Fibroblast of mammary gland (primary cell): ENCODE results near the gene TCF7L1.
"Not testable (repeated sequence)": the region's sequence is repeated elsewhere in the genome, so short reads cannot be mapped to it uniquely, and the experiment has no call there.

Experiments
- DNase-seq: peaks from one replicate; pipeline ENCODE4 v3.0.0-alpha.2; 2010; ENCODE audit warnings: low read depth
- H3K4me3 ChIP-seq: 2 replicates; pipeline ENCODE4 v1.5.1; 2011; ENCODE audit warnings: low read depth, mild to moderate bottlenecking, low read length, moderate library complexity; ENCODE audit not compliant: control insufficient read depth
- TF ChIP-seq, protein P1 (sequence below): conservative IDR thresholded peaks from 2 replicates; pipeline ENCODE4 v1.5.1; 2011; ENCODE audit warnings: low read depth, low read length, inconsistent platforms; ENCODE audit not compliant: control insufficient read depth, insufficient read depth

TCF7L1 gene

DNA sequence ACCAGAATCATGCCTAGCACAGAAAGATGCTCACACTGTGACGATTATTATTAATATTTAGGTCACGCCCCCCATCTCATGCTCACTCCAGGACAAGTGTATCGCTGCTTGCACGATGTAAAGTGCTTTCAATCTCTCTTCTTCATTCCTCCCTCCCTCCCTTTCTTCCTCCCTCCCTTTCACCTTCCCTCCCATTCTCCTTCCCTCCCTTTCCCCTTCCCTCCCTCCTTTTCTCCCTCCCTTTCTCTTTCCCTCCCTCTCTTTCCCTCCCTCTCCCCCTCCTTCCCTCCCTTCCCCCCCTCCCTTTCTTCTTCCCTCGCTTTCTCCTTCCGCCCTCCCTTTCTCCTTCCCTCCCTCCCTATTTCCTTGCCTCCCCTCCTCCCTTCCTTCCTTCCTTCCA is 175.0 kb downstream of the TCF7L1 start:
- TF ChIP-seq, protein P1, sequence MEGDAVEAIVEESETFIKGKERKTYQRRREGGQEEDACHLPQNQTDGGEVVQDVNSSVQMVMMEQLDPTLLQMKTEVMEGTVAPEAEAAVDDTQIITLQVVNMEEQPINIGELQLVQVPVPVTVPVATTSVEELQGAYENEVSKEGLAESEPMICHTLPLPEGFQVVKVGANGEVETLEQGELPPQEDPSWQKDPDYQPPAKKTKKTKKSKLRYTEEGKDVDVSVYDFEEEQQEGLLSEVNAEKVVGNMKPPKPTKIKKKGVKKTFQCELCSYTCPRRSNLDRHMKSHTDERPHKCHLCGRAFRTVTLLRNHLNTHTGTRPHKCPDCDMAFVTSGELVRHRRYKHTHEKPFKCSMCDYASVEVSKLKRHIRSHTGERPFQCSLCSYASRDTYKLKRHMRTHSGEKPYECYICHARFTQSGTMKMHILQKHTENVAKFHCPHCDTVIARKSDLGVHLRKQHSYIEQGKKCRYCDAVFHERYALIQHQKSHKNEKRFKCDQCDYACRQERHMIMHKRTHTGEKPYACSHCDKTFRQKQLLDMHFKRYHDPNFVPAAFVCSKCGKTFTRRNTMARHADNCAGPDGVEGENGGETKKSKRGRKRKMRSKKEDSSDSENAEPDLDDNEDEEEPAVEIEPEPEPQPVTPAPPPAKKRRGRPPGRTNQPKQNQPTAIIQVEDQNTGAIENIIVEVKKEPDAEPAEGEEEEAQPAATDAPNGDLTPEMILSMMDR = no peak
- H3K4me3 ChIP-seq = no peak overlapping the region
- no peak for DNase-seq

DNA sequence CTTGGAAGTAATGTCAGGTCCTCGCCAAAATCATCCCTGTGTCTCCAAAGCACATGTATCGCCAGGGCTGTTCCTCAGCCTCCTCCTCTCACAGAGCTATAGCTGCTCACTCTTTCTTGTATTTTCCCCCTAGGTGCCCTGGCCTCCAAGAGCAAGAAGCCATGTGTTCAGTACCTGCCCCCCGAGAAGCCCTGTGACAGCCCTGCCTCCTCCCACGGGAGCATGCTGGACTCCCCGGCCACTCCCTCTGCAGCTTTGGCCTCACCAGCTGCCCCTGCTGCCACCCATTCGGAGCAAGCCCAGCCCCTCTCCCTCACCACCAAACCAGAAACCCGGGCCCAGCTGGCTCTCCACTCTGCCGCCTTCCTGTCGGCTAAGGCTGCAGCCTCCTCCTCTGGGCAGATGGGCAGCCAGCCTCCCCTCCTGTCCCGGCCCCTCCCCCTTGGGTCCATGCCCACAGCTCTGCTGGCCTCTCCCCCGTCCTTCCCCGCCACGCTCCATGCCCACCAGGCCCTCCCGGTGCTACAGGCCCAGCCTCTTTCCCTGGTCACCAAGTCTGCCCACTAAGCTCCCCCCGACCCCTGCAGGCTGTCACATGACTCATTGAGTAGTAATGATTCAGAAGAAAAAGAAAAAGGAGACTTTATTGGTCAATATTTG is 175.8 kb downstream of the TCF7L1 start:
- DNase-seq = peak; percentile 63
- H3K4me3 ChIP-seq = no peak overlapping the region
- TF ChIP-seq, protein P1 = no peak

DNA sequence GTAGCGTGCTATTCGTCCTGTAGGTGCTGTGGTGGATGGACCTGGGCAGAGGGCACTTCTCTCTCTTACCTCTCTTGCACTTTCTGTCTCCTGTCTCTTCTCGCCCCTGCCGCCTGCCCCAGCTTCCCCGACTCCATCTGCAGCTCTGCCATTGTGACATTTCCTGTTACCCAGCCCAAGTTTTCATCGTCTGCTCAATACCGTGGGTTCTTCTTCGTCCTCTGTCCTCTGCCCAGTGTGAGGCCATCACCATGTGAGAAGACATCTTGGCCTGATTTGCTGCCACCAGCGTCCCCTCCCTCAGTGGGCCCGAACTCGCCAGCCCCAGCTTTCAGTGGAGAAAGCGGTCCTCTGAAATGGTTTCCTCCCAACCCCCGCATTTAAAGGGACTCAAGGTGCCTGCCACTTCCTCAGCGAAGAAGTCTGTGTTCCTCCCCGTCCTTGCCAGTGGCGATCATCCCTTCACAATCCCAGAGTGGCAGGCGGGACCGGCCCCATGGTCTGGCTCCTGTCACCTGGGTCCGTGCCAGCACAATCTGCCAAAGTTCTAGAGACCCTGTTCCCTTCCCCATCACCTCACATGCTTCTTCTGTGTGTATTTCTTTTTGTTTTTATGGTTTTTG is 176.6 kb downstream of the TCF7L1 start:
- TF ChIP-seq, protein P1 = no peak
- H3K4me3 ChIP-seq = no peak overlapping the region
- no peak for DNase-seq

DNA sequence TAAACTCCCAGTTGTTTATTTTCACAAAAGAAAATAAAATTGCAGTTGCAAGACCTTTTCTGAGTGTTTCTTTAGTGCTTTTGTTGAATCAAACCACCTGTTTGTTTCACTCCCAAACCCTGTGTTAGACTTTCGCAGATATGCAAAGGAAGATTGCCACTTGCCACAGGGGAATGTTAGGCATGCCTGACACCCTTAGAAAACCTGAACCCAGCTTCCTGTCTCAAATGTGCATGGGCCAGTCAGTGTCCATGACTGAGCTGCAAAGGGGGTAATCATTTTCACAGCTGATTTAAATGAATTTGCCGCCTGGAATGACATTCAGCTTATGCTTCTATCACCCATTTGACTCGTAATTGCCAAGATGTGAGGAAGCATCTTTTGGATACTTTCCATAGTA is 177.1 kb downstream of the TCF7L1 start:
- TF ChIP-seq, protein P1 = no peak
- no peak for DNase-seq
- no peak overlapping the region for H3K4me3 ChIP-seq

DNA sequence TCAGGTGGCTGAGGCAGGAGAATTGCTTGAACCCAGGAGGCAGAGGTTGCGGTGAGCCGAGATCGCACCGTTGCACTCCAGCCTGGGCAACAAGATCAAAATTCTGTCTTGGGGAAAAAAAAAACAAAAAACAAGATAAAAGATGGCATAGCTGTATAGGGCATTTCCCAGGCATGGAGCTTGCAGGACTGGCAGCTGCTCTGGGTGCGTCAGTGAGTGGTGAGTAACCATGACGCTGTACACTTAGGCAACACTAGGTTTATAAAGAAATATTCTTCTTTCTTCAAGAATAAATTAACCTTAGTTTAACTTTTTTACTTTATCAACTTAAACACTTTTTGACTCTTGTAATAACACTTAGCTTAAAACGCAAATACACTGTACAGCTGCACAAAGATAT is 179.2 kb downstream of the TCF7L1 start:
- TF ChIP-seq, protein P1 = no peak
- DNase-seq = peak; percentile 89
- no peak overlapping the region for H3K4me3 ChIP-seq

DNA sequence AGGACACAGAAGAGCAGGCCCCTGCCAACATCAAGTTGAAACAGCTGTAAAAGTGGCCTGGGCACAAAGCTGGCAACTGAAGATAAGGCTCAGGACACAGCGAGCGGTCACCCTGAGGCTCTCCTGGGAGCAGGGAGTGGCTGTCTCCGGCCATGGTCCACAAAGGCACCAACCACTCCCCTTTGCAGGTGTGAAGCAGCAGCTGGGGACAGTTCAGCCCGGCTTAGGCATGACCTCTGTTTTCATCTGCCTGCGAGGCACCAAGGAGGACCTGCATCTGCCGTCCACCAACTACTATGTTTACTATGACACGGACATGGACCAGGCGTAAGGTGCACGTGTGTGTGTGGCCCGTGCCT is 181.7 kb downstream of the TCF7L1 start:
- TF ChIP-seq, protein P1 = no peak
- H3K4me3 ChIP-seq = no peak overlapping the region
- no peak for DNase-seq

DNA sequence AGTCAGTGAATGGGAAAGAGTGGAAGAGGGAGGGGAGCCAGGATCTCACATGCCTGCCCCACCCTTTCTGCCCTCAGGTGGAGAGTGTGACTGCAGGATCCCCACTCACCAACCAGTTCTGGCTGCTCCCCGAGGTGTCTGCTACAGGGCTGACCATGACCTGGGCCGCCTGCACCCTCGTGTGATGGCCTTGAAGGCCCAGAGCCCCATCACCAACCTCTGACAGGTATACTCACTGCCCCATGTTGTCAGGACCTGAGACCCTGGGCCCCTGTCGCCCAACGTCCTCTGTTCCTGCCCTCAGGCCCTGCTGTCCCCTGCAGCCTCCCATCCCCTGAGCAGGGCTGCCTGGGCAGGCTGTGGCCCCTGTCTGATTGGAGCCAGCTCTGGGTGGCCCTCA is 182.7 kb downstream of the TCF7L1 start:
- not testable (repeated sequence) for H3K4me3 ChIP-seq, DNase-seq
